ENCODE results near the gene NOP14.

NOP14 gene

GRCh38 chr4:2931512-2932301 lies 31.5 kb downstream of the NOP14 start:
- ChIA-PET CTCF (no interaction called here), POLR2A (no interaction called here)
- no peak overlapping the region for H3K27ac ChIP-seq (ENCODE audit: extremely low read depth, low read depth, low read length)
- no peaks in the 10 kb centered on the region; the same call in 1 of the 2 replicates for H3K4me1 ChIP-seq (ENCODE audit: control insufficient read depth, insufficient read depth, low read length)
- H3K9me3 ChIP-seq (ENCODE audit: control insufficient read depth, insufficient read depth, low read depth, low read length) = no peaks in the 10 kb centered on the region
- H3K36me3 ChIP-seq (ENCODE audit: control insufficient read depth in 2 of 2, insufficient read depth in 1 of 2, low read length in 2 of 2) = peaks cover 0 to 72% of the 10 kb centered on the region in 2 experiments; a peak in 1 of 3 replicates
- 0 out of 2 replicates have a peak, but pooled peaks have one; percentile 26 for TF ChIP-seq HIC1 (tag by site-specific recombination; IDR thresholded peaks at IDR 0.05)
- no peak for TF ChIP-seq ZBTB1 (tag by site-specific recombination; IDR thresholded peaks at IDR 0.05)
- 0 out of 2 replicates have a peak, but pooled peaks have one; percentile 13 for TF ChIP-seq ZIC2 (tag by site-specific recombination; IDR thresholded peaks at IDR 0.05)
- no peak for TF ChIP-seq ZNF350 (tag by site-specific recombination; IDR thresholded peaks at IDR 0.05)
- TF ChIP-seq ZNF274 (IDR thresholded peaks at IDR 0.05; ENCODE audit: low read length) = no peak
- no peak for TF ChIP-seq ZNF274 (tag by site-specific recombination; IDR thresholded peaks at IDR 0.05; ENCODE audit: borderline replicate concordance)
- no peak overlapping the region for H3K4me3 ChIP-seq (ENCODE audit: low read depth, low read length)

GRCh38 chr4:2930758-2931511 lies 32.3 kb downstream of the NOP14 start:
- Histone ChIP-seq H3K27ac (ENCODE audit: extremely low read depth, low read depth, low read length) (no peak overlapping the region), H3K9me3 (ENCODE audit: control insufficient read depth, insufficient read depth, low read depth, low read length) (no peaks in the 10 kb centered on the region), H3K4me3 (ENCODE audit: low read depth, low read length) (no peak overlapping the region), H3K4me1 (ENCODE audit: control insufficient read depth, insufficient read depth, low read length) (no peaks in the 10 kb centered on the region; the same call in 1 of the 2 replicates), H3K36me3 (ENCODE audit: control insufficient read depth in 2 of 2, insufficient read depth in 1 of 2, low read length in 2 of 2) (peaks cover 0 to 73% of the 10 kb centered on the region in 2 experiments; a peak in 1 of 3 replicates)
- ChIA-PET POLR2A (no interaction called here), CTCF (interaction anchor here (0.6 kb wide), 1 partner anchor 21 kb away, joined by 4 read pairs; no protein-coding TSS in a partner anchor)
- TF ChIP-seq ZNF214 (tag by site-specific recombination; IDR thresholded peaks at IDR 0.05; ENCODE audit: borderline replicate concordance) (no peak), IKZF3 (tag by site-specific recombination; IDR thresholded peaks at IDR 0.05) (no peak), ZNF529 (tag by site-specific recombination; IDR thresholded peaks at IDR 0.05; ENCODE audit: insufficient replicate concordance) (no peak), ZNF558 (tag by site-specific recombination; IDR thresholded peaks at IDR 0.05) (no peak), PATZ1 (tag by site-specific recombination; IDR thresholded peaks at IDR 0.05) (no peak), GLI4 (tag by site-specific recombination; IDR thresholded peaks at IDR 0.05) (no peak), HIC1 (tag by site-specific recombination; IDR thresholded peaks at IDR 0.05) (peak; percentile 47), OSR2 (tag by site-specific recombination; IDR thresholded peaks at IDR 0.05) (peak; percentile 5; the same call in 1 of the 2 replicates), ZNF112 (tag by site-specific recombination; IDR thresholded peaks at IDR 0.05) (no peak), ZNF16 (tag by site-specific recombination; IDR thresholded peaks at IDR 0.05; ENCODE audit: low read depth) (no peak), SP2 (tag by site-specific recombination; IDR thresholded peaks at IDR 0.05) (no peak), ZNF521 (tag by site-specific recombination; IDR thresholded peaks at IDR 0.05) (no peak), ZNF626 (tag by site-specific recombination; IDR thresholded peaks at IDR 0.05) (no peak), ZNF530 (tag by site-specific recombination; IDR thresholded peaks at IDR 0.05; ENCODE audit: low read depth) (no peak), ZNF488 (tag by site-specific recombination; IDR thresholded peaks at IDR 0.05) (no peak)

Measured in HEK293 (cell line).